ENCODE results near the gene RNF208. TPM values are rescaled to one million over a fixed set of nuclear protein-coding genes. Genes with fewer than 3 reads are reported as not detected.
A peak's percentile ranks its signal among the peaks of the same experiment; 100 is the strongest.

Gene RNF208
- total and polyA plus RNA-seq, 7 donors, result 4.8 to 12.8 (median 6.4) TPM

DNA sequence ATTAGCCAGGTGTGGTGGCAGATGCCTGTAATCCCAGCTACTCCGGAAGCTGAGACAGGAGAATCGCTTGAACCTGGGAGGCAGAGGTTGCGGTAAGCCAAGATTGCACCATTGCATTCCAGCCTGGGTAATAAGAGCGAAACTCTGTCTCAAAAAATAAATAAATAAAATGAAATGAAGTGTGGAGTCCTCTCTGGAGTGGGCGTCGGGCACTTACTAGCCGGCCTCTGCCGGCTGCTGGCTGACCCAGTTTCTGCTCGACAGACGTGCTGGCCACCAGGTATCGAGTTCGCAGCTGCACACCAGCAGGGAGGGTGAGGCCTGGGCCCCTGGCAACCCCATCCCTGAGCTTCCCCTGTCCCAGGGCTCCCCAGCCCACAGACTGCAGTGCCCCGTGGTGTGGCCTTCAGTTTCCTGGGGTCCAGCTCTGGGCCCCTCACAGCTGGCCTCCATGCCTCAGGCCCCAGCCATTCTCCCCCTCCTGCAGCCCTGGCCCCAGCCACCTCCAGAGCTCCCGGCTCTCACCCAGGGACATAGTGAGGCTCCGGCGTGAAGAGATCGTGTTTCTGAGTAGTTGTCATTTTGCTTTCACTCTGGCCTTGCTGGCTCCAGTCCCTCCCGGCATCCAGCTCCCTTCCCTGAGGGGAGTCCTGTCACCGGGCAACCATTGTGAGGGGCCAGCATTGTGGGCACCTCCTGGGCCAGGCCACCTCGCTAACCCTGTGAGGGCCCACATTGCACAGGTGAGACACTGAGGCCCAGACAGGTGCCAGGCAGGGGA lies 25.3 kb upstream of the RNF208 start:
- peaks cover 36% of the 10 kb centered on the region for H3K4me1 ChIP-seq
- DNase-seq (no peak), ATAC-seq (peak; percentile 17 to 75 (median 68))
- TF ChIP-seq, protein P1, sequence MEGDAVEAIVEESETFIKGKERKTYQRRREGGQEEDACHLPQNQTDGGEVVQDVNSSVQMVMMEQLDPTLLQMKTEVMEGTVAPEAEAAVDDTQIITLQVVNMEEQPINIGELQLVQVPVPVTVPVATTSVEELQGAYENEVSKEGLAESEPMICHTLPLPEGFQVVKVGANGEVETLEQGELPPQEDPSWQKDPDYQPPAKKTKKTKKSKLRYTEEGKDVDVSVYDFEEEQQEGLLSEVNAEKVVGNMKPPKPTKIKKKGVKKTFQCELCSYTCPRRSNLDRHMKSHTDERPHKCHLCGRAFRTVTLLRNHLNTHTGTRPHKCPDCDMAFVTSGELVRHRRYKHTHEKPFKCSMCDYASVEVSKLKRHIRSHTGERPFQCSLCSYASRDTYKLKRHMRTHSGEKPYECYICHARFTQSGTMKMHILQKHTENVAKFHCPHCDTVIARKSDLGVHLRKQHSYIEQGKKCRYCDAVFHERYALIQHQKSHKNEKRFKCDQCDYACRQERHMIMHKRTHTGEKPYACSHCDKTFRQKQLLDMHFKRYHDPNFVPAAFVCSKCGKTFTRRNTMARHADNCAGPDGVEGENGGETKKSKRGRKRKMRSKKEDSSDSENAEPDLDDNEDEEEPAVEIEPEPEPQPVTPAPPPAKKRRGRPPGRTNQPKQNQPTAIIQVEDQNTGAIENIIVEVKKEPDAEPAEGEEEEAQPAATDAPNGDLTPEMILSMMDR (IDR thresholded peaks at IDR 0.05), result no peak
- 30 to 41% (median 38%) methylated on average over 20 of the region's 20 CpGs for WGBS, 3 donors
- peaks cover 0 to 17% of the 10 kb centered on the region in 2 donors for H3K36me3 ChIP-seq (ENCODE audit: insufficient read depth in 1 of 2, low read depth in 1 of 2)
- intact Hi-C loops (cut with DNase I), result no loop called here
- H3K27me3 ChIP-seq (ENCODE audit: insufficient read depth in 3 of 3, low read length in 2 of 3), result no peaks in the 10 kb centered on the region
- H3K9me3 ChIP-seq, result no peaks in the 10 kb centered on the region
- H3K4me3 ChIP-seq, result peak overlapping the region; percentile 21
- peak overlapping the region; percentile 73 for H3K27ac ChIP-seq

DNA sequence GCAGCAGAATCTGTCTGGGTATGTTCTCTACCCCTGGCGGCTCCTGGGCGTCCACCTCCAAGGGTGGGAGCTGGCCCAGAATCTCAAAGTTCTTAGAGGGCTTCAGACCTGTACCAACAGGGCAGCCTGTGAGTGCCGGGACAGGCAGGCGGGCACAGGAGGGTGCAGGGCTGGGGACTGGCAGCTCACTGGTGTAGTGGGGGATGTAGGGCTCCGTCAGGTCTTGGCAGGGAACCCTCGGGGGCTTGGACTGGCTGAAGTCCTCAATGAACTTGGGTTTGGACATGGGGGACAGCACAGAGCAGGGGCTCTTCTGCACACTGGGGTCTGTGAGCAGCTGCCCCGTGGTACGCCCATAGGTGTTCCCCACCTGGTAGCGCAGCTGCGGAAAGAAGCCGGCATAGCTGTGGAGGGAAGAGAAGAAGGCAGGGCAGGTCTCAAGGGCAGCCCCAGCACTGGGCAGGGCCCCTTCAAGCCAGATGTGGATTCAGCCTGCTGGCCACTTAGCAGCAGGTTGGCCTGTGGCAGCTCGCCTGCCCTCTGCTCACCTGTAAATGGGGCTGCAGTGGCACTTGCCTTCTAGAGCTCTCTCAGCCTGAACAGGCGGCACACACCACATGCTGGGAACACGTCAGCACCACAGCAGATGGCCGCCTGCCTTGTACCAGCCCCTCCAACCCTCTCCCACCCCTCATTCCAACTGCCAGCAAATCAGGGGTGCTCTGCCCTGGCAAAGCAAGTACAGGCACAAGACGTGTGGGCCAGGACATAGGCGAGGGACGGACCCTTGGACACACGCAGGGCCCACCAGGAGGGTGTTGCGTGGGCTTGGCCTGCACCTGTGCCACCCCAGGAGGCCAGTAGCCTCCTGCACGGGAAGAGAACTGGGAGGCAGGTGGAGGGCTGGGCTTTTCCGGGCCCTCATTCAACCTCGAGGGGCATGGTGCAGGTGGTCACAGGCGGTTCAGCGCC lies 23.7 kb upstream of the RNF208 start:
- peaks cover 40% of the 10 kb centered on the region for H3K4me1 ChIP-seq

DNA sequence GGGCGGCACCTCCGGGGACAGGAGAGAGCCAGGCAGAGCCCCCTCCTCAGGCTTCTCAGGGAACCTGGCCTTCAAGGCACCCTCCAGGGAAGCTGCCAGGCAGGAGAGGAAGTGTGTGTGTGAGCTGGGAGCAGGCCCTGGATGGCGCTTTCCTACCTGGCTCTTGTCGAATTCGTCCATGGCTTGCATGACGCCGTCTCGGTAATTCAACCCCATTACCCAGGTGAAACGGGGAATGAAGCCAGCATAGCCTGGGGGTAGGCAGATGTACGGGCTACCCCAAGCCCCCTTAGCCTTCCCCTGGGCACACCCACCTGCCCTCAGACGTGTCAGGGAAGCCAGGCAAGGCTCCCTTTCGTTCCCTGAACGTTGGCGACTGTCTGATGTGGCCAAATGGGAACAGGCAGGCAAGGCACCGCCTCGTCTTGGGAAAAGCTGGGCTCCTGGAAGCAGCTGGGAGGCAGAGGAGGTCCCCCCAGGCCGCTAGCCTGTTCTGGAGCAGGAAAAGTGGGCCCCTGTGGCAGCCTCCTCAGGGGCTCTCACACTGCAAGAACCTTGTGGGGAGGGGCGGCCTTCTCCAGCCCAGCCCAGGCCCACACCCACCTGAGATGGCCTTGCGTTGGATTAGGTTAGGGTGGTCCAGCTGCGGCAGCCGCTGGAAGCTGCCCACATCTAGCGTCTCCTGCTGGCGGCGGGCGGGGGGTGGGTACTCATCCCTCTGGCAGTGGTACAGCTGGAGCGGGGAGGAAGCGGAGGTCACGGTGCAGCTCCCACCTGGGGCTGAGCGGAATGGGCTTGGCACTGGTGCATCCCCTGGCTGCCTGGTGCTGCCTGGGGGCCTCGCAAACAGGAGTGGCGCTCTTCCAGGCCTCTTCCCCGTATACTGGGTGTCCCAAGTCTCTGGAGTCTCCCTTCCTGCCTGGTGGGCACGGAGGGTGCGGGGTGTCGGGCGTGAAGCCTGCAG lies 22.7 kb upstream of the RNF208 start:
- H3K36me3 ChIP-seq (ENCODE audit: insufficient read depth in 1 of 2, low read depth in 1 of 2), result peaks cover 0 to 23% of the 10 kb centered on the region in 2 donors
- intact Hi-C loops (cut with DNase I), result no loop called here
- TF ChIP-seq, protein P1 (IDR thresholded peaks at IDR 0.05), result no peak
- 62 to 66% (median 65%) methylated on average over 30 to 36 of the region's 36 CpGs for WGBS, 3 donors
- no peaks in the 10 kb centered on the region for H3K9me3 ChIP-seq
- no peak for DNase-seq
- H3K27me3 ChIP-seq (ENCODE audit: insufficient read depth in 3 of 3, low read length in 2 of 3), result no peaks in the 10 kb centered on the region
- peaks cover 40% of the 10 kb centered on the region for H3K4me1 ChIP-seq
- ATAC-seq, result no peak
- H3K4me3 ChIP-seq, result no peak overlapping the region
- H3K27ac ChIP-seq, result peak overlapping the region; percentile 58

More for the DNA sequence above, 23.7 kb upstream of the RNF208 start:
- H3K27ac ChIP-seq, result no peak overlapping the region
- peaks cover 0 to 23% of the 10 kb centered on the region in 2 donors for H3K36me3 ChIP-seq (ENCODE audit: insufficient read depth in 1 of 2, low read depth in 1 of 2)
- ATAC-seq, result no peak
- intact Hi-C loops (cut with DNase I), result no loop called here
- no peaks in the 10 kb centered on the region for H3K9me3 ChIP-seq
- no peak overlapping the region for H3K4me3 ChIP-seq
- no peak for DNase-seq
- TF ChIP-seq, protein P1 (IDR thresholded peaks at IDR 0.05), result no peak
- WGBS, 3 donors, result 88 to 90% (median 88%) methylated on average over 25 of the region's 25 CpGs
- no peaks in the 10 kb centered on the region for H3K27me3 ChIP-seq (ENCODE audit: insufficient read depth in 3 of 3, low read length in 2 of 3)
